Neural crest cell (in vitro differentiated cells): ENCODE data around the gene HES3. TPM values are rescaled to one million over a fixed set of nuclear protein-coding genes. Genes with fewer than 3 reads are reported as not detected.

Source experiments
- DNase-seq: peaks from one replicate; pipeline ENCODE4 v3.0.0; 2021; ENCODE audit warnings: low read depth, mixed read lengths, low spot score
- H3K27ac Mint-ChIP-seq: one replicate; pipeline ENCODE4 v1.8.0; 2021; ENCODE audit warnings: mild to moderate bottlenecking, mixed read lengths; ENCODE audit not compliant: unreplicated experiment
- H3K27me3 Mint-ChIP-seq: 2 replicates; pipeline ENCODE4 v1.8.0; 2021; ENCODE audit warnings: low read depth, mild to moderate bottlenecking, mixed read lengths
- H3K36me3 Mint-ChIP-seq: 2 replicates; pipeline ENCODE4 v1.8.0; 2021; ENCODE audit warnings: low read depth, mild to moderate bottlenecking, mixed read lengths
- H3K4me1 Mint-ChIP-seq: 2 replicates; pipeline ENCODE4 v1.8.0; 2021; ENCODE audit warnings: mixed read lengths
- H3K4me3 Mint-ChIP-seq: one replicate; pipeline ENCODE4 v1.8.0; 2021; ENCODE audit warnings: mild to moderate bottlenecking, mixed read lengths
- H3K9me3 Mint-ChIP-seq: 2 replicates; pipeline ENCODE4 v1.8.0; 2021; ENCODE audit warnings: mixed read lengths
- total RNA-seq: library from RNA; stranded (reverse); gene quantifications from 2 replicates; pipeline ENCODE4 v1.2.1, GENCODE V29; 2021
- TF ChIP-seq, protein P1 (sequence below): fragments of 200-600 bp; sonication (generic); conservative IDR thresholded peaks from 2 replicates; pipeline ENCODE4 v1.5.0; 2021; ENCODE audit warnings: antibody characterized with exemption, mild to moderate bottlenecking

The HES3 gene
- total RNA-seq, 1 donor from 2014 or later, result 23.6 TPM

DNA sequence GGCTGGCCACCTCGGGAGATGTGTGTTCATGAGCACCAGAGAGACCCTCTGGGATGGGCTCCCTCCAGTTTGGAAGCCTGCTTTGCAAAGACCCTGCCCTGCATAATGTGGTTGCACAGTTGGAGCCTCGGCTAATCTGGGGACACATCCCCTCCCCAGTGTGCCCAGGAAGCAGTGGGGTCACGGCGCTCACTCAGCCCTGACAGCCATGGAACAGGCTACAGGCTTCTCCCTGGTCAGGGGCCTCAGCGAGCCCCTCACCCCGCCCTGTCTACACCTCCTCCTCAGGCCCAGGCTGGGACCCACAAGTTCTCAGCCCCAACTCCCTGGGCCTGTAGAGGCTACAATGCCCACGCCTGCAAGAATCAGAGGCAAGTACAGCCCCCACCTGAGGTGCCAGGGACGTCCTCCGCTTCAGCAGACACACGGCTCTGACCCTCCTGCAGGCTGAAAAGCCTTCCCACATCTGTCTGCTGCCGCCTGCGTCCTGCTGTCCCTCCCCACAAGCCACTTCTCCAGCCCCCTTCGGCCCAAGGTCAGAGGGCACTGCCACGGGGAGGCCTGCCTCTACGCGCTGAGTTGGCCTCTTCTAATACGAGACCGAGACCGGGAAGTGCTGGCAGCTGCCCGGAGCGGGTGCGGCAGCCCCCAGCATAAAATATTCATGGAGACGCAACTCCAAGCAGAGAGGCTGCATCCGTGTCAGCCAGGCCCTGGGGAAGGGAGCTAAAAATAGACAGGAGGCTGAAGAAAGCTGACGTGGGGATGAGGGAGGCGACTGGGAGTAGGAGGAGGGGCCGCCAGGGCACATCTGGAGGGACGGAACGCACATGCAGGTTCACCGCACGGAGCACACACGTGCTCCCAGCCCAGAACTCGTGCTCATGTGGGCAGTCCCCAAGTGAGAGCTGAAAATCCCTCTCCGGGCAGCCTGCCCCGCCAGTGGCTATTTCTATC lies 32.1 kb downstream of the HES3 start:
- TF ChIP-seq, protein P1, sequence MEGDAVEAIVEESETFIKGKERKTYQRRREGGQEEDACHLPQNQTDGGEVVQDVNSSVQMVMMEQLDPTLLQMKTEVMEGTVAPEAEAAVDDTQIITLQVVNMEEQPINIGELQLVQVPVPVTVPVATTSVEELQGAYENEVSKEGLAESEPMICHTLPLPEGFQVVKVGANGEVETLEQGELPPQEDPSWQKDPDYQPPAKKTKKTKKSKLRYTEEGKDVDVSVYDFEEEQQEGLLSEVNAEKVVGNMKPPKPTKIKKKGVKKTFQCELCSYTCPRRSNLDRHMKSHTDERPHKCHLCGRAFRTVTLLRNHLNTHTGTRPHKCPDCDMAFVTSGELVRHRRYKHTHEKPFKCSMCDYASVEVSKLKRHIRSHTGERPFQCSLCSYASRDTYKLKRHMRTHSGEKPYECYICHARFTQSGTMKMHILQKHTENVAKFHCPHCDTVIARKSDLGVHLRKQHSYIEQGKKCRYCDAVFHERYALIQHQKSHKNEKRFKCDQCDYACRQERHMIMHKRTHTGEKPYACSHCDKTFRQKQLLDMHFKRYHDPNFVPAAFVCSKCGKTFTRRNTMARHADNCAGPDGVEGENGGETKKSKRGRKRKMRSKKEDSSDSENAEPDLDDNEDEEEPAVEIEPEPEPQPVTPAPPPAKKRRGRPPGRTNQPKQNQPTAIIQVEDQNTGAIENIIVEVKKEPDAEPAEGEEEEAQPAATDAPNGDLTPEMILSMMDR, result no peak
- no peaks in the 10 kb centered on the region for H3K27me3 Mint-ChIP-seq
- H3K4me3 Mint-ChIP-seq, result peak overlapping the region; percentile 72
- peak; percentile 52 for DNase-seq
- peaks cover 63% of the 10 kb centered on the region for H3K4me1 Mint-ChIP-seq
- no peaks in the 10 kb centered on the region for H3K36me3 Mint-ChIP-seq
- peak overlapping the region; percentile 85 for H3K27ac Mint-ChIP-seq
- no peaks in the 10 kb centered on the region for H3K9me3 Mint-ChIP-seq

DNA sequence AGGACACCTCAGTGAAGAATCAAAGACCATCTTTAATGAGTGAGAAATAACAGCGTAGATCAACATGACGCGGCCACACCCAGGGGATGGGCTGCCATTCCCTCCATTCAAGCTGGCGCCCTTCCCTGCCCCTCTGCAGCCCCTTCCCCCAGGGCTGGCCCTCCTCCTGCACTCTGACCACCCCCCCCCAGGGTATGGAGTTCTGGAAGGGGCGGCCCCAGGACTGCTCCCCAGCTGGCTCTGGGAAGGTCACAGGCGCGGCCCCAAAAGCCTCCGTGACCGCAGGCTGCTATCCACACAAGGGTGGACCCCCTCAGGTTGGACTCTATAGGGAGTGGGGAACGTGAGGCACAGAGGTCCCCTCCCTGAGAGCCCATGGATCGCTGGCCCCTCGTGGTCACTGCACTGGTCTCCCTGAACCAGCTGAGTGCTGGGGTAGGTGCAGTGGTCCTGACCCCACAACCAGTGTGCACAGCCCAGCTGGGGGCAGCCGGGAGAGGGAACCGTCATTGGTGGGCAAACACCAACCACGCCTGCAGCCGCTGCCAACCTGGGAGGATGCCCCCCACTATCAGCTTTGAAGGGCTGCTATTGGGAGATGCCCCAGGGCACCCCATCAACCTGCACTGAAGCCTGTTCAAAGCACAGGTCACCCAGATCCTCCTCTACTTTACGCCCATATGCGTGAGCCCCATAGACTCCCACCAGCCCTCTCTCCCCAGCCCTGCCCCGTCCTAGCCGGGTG lies 33.0 kb downstream of the HES3 start:
- Mint-ChIP-seq H3K4me3 (peak overlapping the region; percentile 21), H3K36me3 (no peaks in the 10 kb centered on the region), H3K27ac (peak overlapping the region; percentile 85), H3K4me1 (peaks cover 54% of the 10 kb centered on the region), H3K9me3 (no peaks in the 10 kb centered on the region), H3K27me3 (no peaks in the 10 kb centered on the region)
- TF ChIP-seq, protein P1, result no peak
- DNase-seq, result no peak

DNA sequence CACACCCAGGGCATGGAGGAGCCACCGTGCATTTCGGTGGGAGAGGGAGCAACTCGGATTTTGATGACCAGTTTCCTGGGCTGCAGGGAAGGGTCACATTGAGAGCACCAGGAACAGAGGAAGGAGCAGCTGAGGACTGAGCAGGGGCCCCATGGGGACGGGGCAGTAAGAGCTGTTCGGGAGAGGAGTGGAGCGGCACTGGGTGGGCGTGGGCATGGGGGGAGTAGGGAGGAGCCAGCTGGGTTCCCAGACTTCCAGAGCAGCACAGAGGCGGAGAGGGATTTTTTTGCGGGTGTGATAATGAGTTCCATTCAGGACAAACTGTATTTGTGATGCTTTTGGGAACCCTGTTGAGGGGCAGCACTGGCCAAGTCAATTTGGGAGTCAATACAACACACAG lies 34.3 kb downstream of the HES3 start:
- peaks cover 41% of the 10 kb centered on the region for H3K4me1 Mint-ChIP-seq
- TF ChIP-seq, protein P1, result no peak
- H3K9me3 Mint-ChIP-seq, result no peaks in the 10 kb centered on the region
- no peak overlapping the region for H3K4me3 Mint-ChIP-seq
- peak overlapping the region; percentile 78 for H3K27ac Mint-ChIP-seq
- no peak for DNase-seq
- H3K36me3 Mint-ChIP-seq, result no peaks in the 10 kb centered on the region
- H3K27me3 Mint-ChIP-seq, result no peaks in the 10 kb centered on the region

DNA sequence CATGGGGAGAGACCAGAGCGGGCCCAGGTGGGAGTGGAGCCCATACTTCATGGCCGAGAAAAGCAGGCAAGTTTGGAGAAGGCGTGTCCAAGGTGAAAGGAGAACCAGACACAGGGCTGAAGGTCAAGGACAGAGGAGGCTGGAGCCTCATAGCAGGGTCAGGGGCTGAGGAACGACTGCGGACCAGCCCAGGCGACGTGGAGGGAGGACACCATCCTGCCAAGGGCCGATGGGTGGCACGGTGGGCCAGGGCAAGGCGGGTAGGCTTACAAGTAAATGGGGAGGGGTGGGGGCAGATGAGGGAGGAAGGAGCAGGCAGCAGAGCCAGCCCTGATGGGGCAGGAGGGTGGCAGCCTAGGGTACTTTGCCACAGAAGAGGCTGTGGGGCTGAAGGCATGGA lies 35.1 kb downstream of the HES3 start:
- TF ChIP-seq, protein P1, result no peak
- H3K27me3 Mint-ChIP-seq, result no peaks in the 10 kb centered on the region
- H3K27ac Mint-ChIP-seq, result peak overlapping the region; percentile 78
- peaks cover 36% of the 10 kb centered on the region for H3K4me1 Mint-ChIP-seq
- no peaks in the 10 kb centered on the region for H3K9me3 Mint-ChIP-seq
- DNase-seq, result no peak
- H3K4me3 Mint-ChIP-seq, result no peak overlapping the region
- no peaks in the 10 kb centered on the region for H3K36me3 Mint-ChIP-seq

DNA sequence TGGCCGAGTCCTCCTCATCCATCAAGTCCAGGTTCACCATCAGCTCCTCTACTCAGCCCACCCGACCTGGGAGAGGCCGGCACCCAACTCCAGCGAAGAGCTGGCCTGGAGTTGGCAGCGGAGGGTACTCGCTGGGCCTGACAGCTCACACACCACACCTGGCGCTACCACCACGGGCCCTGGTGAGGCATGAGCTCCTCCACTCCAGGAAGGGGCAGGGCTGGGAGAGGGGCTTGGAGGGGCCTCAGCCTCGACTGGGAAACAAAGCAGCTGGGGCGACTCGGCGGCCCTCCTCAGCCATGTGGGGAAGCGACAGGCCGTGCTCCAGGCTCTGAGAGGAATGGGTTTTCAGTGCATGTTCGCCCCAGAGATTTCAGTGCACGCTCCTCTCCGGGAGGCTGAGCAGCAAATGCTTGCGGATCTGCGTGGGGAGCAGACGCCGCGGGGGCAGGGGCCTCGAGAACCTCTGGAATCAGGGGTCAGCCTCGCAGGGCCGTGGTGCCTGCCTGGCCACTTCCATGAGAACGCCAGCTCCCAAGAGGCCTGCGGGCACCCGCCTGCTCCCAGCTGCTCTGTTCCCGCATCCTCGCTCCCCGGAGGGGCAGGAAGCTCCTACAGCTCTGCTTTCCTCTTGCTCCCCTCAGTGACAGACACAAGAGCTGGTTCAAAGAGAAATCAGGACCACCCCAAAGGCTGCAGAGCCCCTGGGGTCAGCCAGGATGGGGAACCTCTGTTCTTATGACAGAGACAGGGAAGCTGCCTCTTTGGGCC lies 35.8 kb downstream of the HES3 start:
- no peak overlapping the region for H3K4me3 Mint-ChIP-seq
- H3K36me3 Mint-ChIP-seq, result no peaks in the 10 kb centered on the region
- TF ChIP-seq, protein P1, result no peak
- H3K4me1 Mint-ChIP-seq, result peaks cover 36% of the 10 kb centered on the region
- H3K27me3 Mint-ChIP-seq, result no peaks in the 10 kb centered on the region
- H3K27ac Mint-ChIP-seq, result no peak overlapping the region
- H3K9me3 Mint-ChIP-seq, result no peaks in the 10 kb centered on the region
- DNase-seq, result no peak
